NCI-H187 treated with DMSO at 0.1 percent for 48 hours (cell line): ENCODE results near the gene TNFRSF13B.
"Not testable (repeated sequence)": the region's sequence is repeated elsewhere in the genome, so short reads cannot be mapped to it uniquely, and the experiment has no call there.

Source experiments
- DNase-seq: peaks from one replicate; lab custom pipeline; 2025; lab: John Stamatoyannopoulos, UW

Gene TNFRSF13B

GRCh38 chr17:16971458-16972338 lies at the start of gene TNFRSF13B:
TNFRSF13B (minus strand) TSS chr17:16972118; CDS start chr17:16972075, 43 bp downstream.
- DNase-seq, result no peak

GRCh38 chr17:17021194-17021863 lies 49.4 kb upstream of the TNFRSF13B start:
- DNase-seq, result no peak

- no peak for DNase-seq
Observed at GRCh38 chr17:17020821-17021193, 48.9 kb upstream of the TNFRSF13B start.

GRCh38 chr17:17019891-17020456 lies 48.1 kb upstream of the TNFRSF13B start:
- DNase-seq, result no peak

GRCh38 chr17:17019430-17019762 lies 47.5 kb upstream of the TNFRSF13B start:
- no peak for DNase-seq

GRCh38 chr17:17018612-17019429 lies 46.9 kb upstream of the TNFRSF13B start:
- DNase-seq, result no peak

GRCh38 chr17:17018021-17018441 lies 46.1 kb upstream of the TNFRSF13B start:
- DNase-seq, result no peak

- no peak for DNase-seq
Observed at GRCh38 chr17:17017343-17018014, 45.6 kb upstream of the TNFRSF13B start.

GRCh38 chr17:17016199-17017197 lies 44.6 kb upstream of the TNFRSF13B start:
- not testable (repeated sequence) for DNase-seq

GRCh38 chr17:17015230-17015629 lies 43.3 kb upstream of the TNFRSF13B start:
- DNase-seq, result no peak

- DNase-seq, result not testable (repeated sequence)
Observed at GRCh38 chr17:17014748-17015124, 42.8 kb upstream of the TNFRSF13B start.

GRCh38 chr17:17013828-17014747 lies 42.2 kb upstream of the TNFRSF13B start:
- not testable (repeated sequence) for DNase-seq

GRCh38 chr17:17011043-17011907 lies 39.4 kb upstream of the TNFRSF13B start:
- not testable (repeated sequence) for DNase-seq

GRCh38 chr17:17010545-17011034 lies 38.7 kb upstream of the TNFRSF13B start:
- DNase-seq, result not testable (repeated sequence)

- DNase-seq, result not testable (repeated sequence)
Observed at GRCh38 chr17:17009972-17010371, 38.1 kb upstream of the TNFRSF13B start.

GRCh38 chr17:17008621-17009397 lies 36.9 kb upstream of the TNFRSF13B start:
- DNase-seq, result not testable (repeated sequence)

GRCh38 chr17:17007891-17008290 lies 36.0 kb upstream of the TNFRSF13B start:
- DNase-seq, result not testable (repeated sequence)
